Choroid plexus epithelial cell (primary cell): ENCODE data around the gene TMPRSS11D.

Experiments used
- DNase-seq: peaks from one replicate; pipeline ENCODE4 v3.0.0-alpha.2; 2010; ENCODE audit warnings: low read depth
- H3K4me3 ChIP-seq: 2 replicates; pipeline ENCODE4 v1.5.1; 2011; ENCODE audit warnings: low read depth, mild to moderate bottlenecking, control low read depth, low read length, moderate library complexity
- CTCF ChIP-seq: conservative IDR thresholded peaks from 2 replicates; pipeline ENCODE4 v1.5.1; 2011; ENCODE audit warnings: low read depth, mild to moderate bottlenecking, control low read depth, inconsistent platforms, low read length, moderate library complexity

TMPRSS11D gene

GRCh38 chr4:67922697-67923096 lies 38.9 kb upstream of the TMPRSS11D start:
- DNase-seq: no peak
- TF ChIP-seq CTCF: no peak

GRCh38 chr4:67918428-67918827 lies 34.6 kb upstream of the TMPRSS11D start:
- no peak overlapping the region for H3K4me3 ChIP-seq
- peak; percentile 23 for TF ChIP-seq CTCF
- DNase-seq: no peak

More at GRCh38 chr4:67922697-67923096, 38.9 kb upstream of the TMPRSS11D start:
- no peak overlapping the region for H3K4me3 ChIP-seq

- DNase-seq: no peak
- H3K4me3 ChIP-seq: no peak overlapping the region
- TF ChIP-seq CTCF: no peak
Observed at GRCh38 chr4:67915400-67915966, 31.7 kb upstream of the TMPRSS11D start.

GRCh38 chr4:67912080-67912479 lies 28.3 kb upstream of the TMPRSS11D start:
- DNase-seq: no peak
- no peak overlapping the region for H3K4me3 ChIP-seq
- TF ChIP-seq CTCF: no peak

GRCh38 chr4:67911638-67912037 lies 27.8 kb upstream of the TMPRSS11D start:
- no peak for TF ChIP-seq CTCF
- no peak for DNase-seq
- no peak overlapping the region for H3K4me3 ChIP-seq

GRCh38 chr4:67911141-67911540 lies 27.3 kb upstream of the TMPRSS11D start:
- DNase-seq: no peak
- H3K4me3 ChIP-seq: no peak overlapping the region
- no peak for TF ChIP-seq CTCF

- TF ChIP-seq CTCF: no peak
- DNase-seq: no peak
- H3K4me3 ChIP-seq: no peak overlapping the region
Observed at GRCh38 chr4:67910585-67910905, 26.7 kb upstream of the TMPRSS11D start.
